ENCODE data around the gene KXD1. TPM values are rescaled to one million over a fixed set of nuclear protein-coding genes. Genes with fewer than 3 reads are reported as not detected.
"Not testable (repeated sequence)": the region's sequence is repeated elsewhere in the genome, so short reads cannot be mapped to it uniquely, and the experiment has no call there.

KXD1 gene
- total and polyA plus RNA-seq, 2 donors (not counting 1 experiment from before 2014, with no cell fraction given): 63.3 to 108 TPM

DNA sequence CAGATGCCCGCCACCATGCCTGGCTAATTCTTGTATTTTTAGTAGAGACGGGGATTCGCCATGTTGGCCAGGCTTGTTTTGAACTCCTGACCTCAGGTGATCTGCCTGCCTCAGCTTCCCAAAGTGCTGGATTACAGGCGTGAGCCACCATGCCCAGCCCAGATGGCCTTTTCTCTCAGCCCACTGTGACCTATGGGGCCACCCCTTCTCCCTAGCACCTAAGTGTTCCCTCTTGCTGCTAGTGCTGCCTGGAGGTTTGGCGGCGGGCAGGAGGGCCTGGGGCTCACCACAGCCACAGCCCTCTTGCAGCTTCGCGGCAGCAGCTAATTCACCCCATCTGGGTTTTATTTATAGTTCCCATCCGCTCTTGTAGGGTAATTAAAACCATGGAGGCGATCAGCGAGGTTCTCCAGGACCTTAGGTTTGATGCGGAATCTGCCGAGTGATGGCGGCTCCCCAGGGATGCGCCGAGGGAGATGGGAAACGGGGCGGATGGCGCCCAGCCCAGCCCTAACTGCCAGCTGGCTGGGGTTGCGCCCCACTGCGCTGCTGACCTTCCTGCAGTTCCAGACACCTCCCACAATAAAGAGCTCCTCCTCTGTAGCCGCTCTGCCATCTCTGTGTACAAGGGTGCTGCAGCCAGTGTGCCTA, 34.2 kb downstream of the KXD1 start:
- no peak overlapping the region for H3K9ac ChIP-seq (ENCODE audit: insufficient read depth, low read length)
- no peaks in the 10 kb centered on the region for H4K20me1 ChIP-seq (ENCODE audit: control insufficient read depth, extremely low read depth, insufficient read depth, low read length)
- no peak for DNase-seq (ENCODE audit: low read depth in 2 of 2)
- H3K9me3 ChIP-seq (ENCODE audit: control insufficient read depth, insufficient read depth, low read depth, low read length): no peaks in the 10 kb centered on the region
- H3K27ac ChIP-seq (ENCODE audit: insufficient read depth, low read length): no peak overlapping the region
- H3K27me3 ChIP-seq (ENCODE audit: control insufficient read depth, insufficient read depth, low read length): no peaks in the 10 kb centered on the region
- TF ChIP-seq, protein P1, sequence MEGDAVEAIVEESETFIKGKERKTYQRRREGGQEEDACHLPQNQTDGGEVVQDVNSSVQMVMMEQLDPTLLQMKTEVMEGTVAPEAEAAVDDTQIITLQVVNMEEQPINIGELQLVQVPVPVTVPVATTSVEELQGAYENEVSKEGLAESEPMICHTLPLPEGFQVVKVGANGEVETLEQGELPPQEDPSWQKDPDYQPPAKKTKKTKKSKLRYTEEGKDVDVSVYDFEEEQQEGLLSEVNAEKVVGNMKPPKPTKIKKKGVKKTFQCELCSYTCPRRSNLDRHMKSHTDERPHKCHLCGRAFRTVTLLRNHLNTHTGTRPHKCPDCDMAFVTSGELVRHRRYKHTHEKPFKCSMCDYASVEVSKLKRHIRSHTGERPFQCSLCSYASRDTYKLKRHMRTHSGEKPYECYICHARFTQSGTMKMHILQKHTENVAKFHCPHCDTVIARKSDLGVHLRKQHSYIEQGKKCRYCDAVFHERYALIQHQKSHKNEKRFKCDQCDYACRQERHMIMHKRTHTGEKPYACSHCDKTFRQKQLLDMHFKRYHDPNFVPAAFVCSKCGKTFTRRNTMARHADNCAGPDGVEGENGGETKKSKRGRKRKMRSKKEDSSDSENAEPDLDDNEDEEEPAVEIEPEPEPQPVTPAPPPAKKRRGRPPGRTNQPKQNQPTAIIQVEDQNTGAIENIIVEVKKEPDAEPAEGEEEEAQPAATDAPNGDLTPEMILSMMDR (conservative IDR thresholded peaks at IDR 0.05 in 1 of 2, IDR thresholded peaks at IDR 0.05 in 1 of 2; ENCODE audit: low read depth in 1 of 2, low read length in 2 of 2): no peak
- no peak for TF ChIP-seq EZH2 (IDR thresholded peaks at IDR 0.05; ENCODE audit: low read length, missing control alignments)
- peaks cover 3% of the 10 kb centered on the region for H3K36me3 ChIP-seq (ENCODE audit: control insufficient read depth, insufficient read depth, low read length)
- H3K79me2 ChIP-seq (ENCODE audit: control insufficient read depth, insufficient read depth, low read length): no peaks in the 10 kb centered on the region
- H3K4me3 ChIP-seq (replicated peaks in 1 of 4; ENCODE audit: control extremely low read depth in 1 of 4, insufficient read depth in 1 of 4, low read depth in 3 of 4, low read length in 4 of 4): no peak overlapping the region
- H3K4me1 ChIP-seq (ENCODE audit: control insufficient read depth, extremely low read depth, insufficient read depth, low read length): peaks cover 5% of the 10 kb centered on the region
- H2AFZ ChIP-seq (ENCODE audit: low read length): no peak overlapping the region
- no peak overlapping the region for H3K4me2 ChIP-seq (ENCODE audit: extremely low read depth, insufficient read depth, low read length)

DNA sequence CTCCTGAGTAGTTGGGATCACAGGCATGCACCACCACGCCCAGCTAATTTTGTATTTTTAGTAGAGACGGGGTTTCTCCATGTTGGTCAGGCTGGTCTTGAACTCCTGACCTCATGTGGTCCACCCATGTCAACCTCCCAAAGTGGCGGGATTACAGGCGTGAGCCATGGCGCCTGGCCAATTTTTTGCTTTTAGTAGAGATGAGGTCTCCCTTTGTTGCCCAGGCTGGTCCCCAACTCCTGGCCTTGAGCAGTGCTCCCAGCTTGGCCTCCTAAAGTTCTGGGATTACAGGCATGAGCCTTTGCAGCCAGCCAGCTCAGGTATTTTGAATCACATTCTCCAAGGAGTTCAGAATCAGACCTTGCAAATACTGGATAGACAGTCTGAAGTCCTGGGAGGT, 35.1 kb downstream of the KXD1 start:
- H3K9me3 ChIP-seq (ENCODE audit: control insufficient read depth, insufficient read depth, low read depth, low read length); H3K4me1 ChIP-seq (ENCODE audit: control insufficient read depth, extremely low read depth, insufficient read depth, low read length); H3K4me3 ChIP-seq (replicated peaks in 1 of 4; ENCODE audit: control extremely low read depth in 1 of 4, insufficient read depth in 1 of 4, low read depth in 3 of 4, low read length in 4 of 4); H2AFZ ChIP-seq (ENCODE audit: low read length); DNase-seq (ENCODE audit: low read depth in 2 of 2); H3K79me2 ChIP-seq (ENCODE audit: control insufficient read depth, insufficient read depth, low read length); H3K9ac ChIP-seq (ENCODE audit: insufficient read depth, low read length); H3K36me3 ChIP-seq (ENCODE audit: control insufficient read depth, insufficient read depth, low read length); H3K4me2 ChIP-seq (ENCODE audit: extremely low read depth, insufficient read depth, low read length); H3K27me3 ChIP-seq (ENCODE audit: control insufficient read depth, insufficient read depth, low read length); H4K20me1 ChIP-seq (ENCODE audit: control insufficient read depth, extremely low read depth, insufficient read depth, low read length); H3K27ac ChIP-seq (ENCODE audit: insufficient read depth, low read length): not testable (repeated sequence)

DNA sequence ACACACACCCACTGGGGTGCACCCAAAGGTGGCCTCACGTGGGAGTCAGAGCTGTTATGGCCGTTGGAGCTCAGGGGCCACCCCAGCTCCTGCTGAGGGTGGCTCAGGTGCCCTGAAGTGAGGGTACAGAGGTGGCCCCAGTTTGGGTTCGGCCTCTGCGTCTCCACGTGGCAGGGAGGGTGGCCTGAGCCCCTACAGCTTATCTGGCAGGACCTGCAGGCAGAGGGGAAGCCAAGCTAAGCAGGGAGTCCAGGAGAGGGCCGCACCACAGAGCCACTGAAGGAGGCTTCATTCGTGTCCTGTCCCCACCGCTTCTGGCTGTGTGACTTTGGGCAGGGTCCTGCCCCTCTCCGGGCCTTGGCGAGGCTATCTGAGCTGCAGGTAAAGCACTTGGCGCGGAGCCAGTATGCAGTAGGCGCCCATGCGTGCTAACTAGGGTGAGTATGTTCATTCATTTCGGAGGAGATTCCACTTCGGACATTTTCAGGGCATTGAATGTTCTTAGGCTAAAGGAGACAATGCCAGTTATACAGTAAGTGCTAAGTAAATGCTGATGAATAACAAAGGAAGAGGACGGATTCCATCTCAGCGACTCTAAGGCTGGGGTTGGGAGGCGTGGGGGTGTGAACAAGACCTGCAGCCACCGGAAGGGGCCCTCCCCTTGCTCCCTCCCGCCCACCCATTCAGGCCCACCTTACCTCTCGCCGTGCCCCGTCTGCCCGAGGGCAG, 35.9 kb downstream of the KXD1 start:
- Histone ChIP-seq H3K9ac (ENCODE audit: insufficient read depth, low read length) (no peak overlapping the region), H3K36me3 (ENCODE audit: control insufficient read depth, insufficient read depth, low read length) (peaks cover 3% of the 10 kb centered on the region), H3K4me2 (ENCODE audit: extremely low read depth, insufficient read depth, low read length) (no peak overlapping the region), H4K20me1 (ENCODE audit: control insufficient read depth, extremely low read depth, insufficient read depth, low read length) (no peaks in the 10 kb centered on the region), H3K4me1 (ENCODE audit: control insufficient read depth, extremely low read depth, insufficient read depth, low read length) (peaks cover 2% of the 10 kb centered on the region), H3K9me3 (ENCODE audit: control insufficient read depth, insufficient read depth, low read depth, low read length) (no peaks in the 10 kb centered on the region), H3K4me3 (replicated peaks in 1 of 4; ENCODE audit: control extremely low read depth in 1 of 4, insufficient read depth in 1 of 4, low read depth in 3 of 4, low read length in 4 of 4) (no peak overlapping the region), H3K79me2 (ENCODE audit: control insufficient read depth, insufficient read depth, low read length) (no peaks in the 10 kb centered on the region), H3K27ac (ENCODE audit: insufficient read depth, low read length) (no peak overlapping the region), H2AFZ (ENCODE audit: low read length) (no peak overlapping the region), H3K27me3 (ENCODE audit: control insufficient read depth, insufficient read depth, low read length) (no peaks in the 10 kb centered on the region)
- no peak for DNase-seq (ENCODE audit: low read depth in 2 of 2)
- TF ChIP-seq, protein P1 (conservative IDR thresholded peaks at IDR 0.05 in 1 of 2, IDR thresholded peaks at IDR 0.05 in 1 of 2; ENCODE audit: low read depth in 1 of 2, low read length in 2 of 2): no peak
- TF ChIP-seq EZH2 (IDR thresholded peaks at IDR 0.05; ENCODE audit: low read length, missing control alignments): no peak
